GM19351 (cell line): ENCODE data around the gene FOXJ3.

ENCODE experiments used
- ATAC-seq: cut with Tn5 transposase; IDR thresholded peaks from one replicate; pipeline ENCODE4 v1.9.1; 2021; ENCODE audit warnings: mild to moderate bottlenecking, moderate library complexity; ENCODE audit not compliant: unreplicated experiment

Gene FOXJ3

GRCh38 chr1:42171679-42172266, 163.3 kb downstream of the FOXJ3 start:
- no peak for ATAC-seq

- no peak for ATAC-seq
These were observed 164.0 kb downstream of the FOXJ3 start for GRCh38 chr1:42170779-42171621.

- ATAC-seq = no peak
These were observed 166.3 kb downstream of the FOXJ3 start for GRCh38 chr1:42168763-42169162.

GRCh38 chr1:42168391-42168670, 166.7 kb downstream of the FOXJ3 start:
- no peak for ATAC-seq

GRCh38 chr1:42167611-42168390, 167.2 kb downstream of the FOXJ3 start:
- ATAC-seq = no peak

GRCh38 chr1:42165511-42166210, 169.4 kb downstream of the FOXJ3 start:
- no peak for ATAC-seq

GRCh38 chr1:42164551-42165420, 170.2 kb downstream of the FOXJ3 start, which contains the start of gene GUCA2A:
Gene GUCA2A, minus strand, starts transcription at chr1:42164745. Its CDS starts 33 bp downstream, at chr1:42164712.
- no peak for ATAC-seq

GRCh38 chr1:42163536-42164503, 171.2 kb downstream of the FOXJ3 start:
- no peak for ATAC-seq

- no peak for ATAC-seq
These were observed 171.9 kb downstream of the FOXJ3 start for GRCh38 chr1:42163114-42163513.

- no peak for ATAC-seq
These were observed 172.9 kb downstream of the FOXJ3 start for GRCh38 chr1:42162181-42162580.

GRCh38 chr1:42158189-42158588, 176.8 kb downstream of the FOXJ3 start:
- no peak for ATAC-seq

- no peak for ATAC-seq
These were observed 177.4 kb downstream of the FOXJ3 start for GRCh38 chr1:42157667-42158066.

GRCh38 chr1:42155362-42155761, 179.7 kb downstream of the FOXJ3 start:
- ATAC-seq = no peak

- ATAC-seq = no peak
These were observed 180.3 kb downstream of the FOXJ3 start for GRCh38 chr1:42154685-42155084.

- no peak for ATAC-seq
These were observed 181.4 kb downstream of the FOXJ3 start for GRCh38 chr1:42153624-42154023.

GRCh38 chr1:42152907-42153600, 182.0 kb downstream of the FOXJ3 start, which contains the start of gene GUCA2B:
Gene GUCA2B, plus strand, starts transcription at chr1:42153410. Its CDS starts 41 bp downstream, at chr1:42153451.
- no peak for ATAC-seq

- no peak for ATAC-seq
These were observed 182.9 kb downstream of the FOXJ3 start for GRCh38 chr1:42152119-42152518.

GRCh38 chr1:42150651-42151050, 184.4 kb downstream of the FOXJ3 start:
- ATAC-seq = no peak
